ENCODE results near the gene GSTT4. TPM values are rescaled to one million over a fixed set of nuclear protein-coding genes. Genes with fewer than 3 reads are reported as not detected.

The GSTT4 gene
- total and polyA plus RNA-seq, 2 of the 13 experiments (the other 11 are each of a cell fraction or from before 2014, with no cell fraction given): 0.59 to 0.62 TPM

DNA sequence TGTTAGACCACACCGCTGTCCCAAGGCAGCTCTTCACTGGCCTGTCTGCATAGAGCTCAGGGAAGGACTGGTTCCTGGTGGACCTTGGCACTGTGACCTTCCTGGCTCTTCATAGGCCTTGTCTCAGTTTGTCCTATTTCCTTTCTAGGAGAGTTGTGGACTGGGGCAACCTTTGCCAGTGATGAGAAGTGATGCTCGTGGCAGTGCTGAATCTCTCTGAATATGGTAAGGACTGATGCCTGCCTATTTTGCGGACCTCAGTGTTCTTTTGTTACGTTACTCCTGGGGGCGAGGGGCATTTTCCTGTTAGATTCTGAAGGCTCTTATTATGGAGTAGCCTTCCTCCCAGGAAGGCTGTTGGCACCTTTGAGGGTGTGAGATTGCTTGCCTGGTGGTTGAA lies 30.0 kb upstream of the GSTT4 start:
- Histone ChIP-seq H4K20me1 (ENCODE audit: insufficient read depth, low read length) (0 out of 2 replicates have a peak, but pooled peaks cover 2% of the 10 kb centered on the region), H3K4me3 (replicated peaks in 1 of 3; ENCODE audit: insufficient read depth in 1 of 3, low read depth in 2 of 3, low read length in 3 of 3) (no peak overlapping the region), H3K27ac (ENCODE audit: extremely low read length, insufficient read depth, low read length) (no peak overlapping the region), H3K79me2 (ENCODE audit: insufficient read depth, low read length) (peaks cover 58% of the 10 kb centered on the region), H3K4me1 (ENCODE audit: insufficient read depth, low read length) (peaks cover 8% of the 10 kb centered on the region), H3K27me3 (ENCODE audit: control insufficient read depth in 1 of 2, insufficient read depth in 2 of 2, low read length in 2 of 2) (no peaks in the 10 kb centered on the region), H2AFZ (ENCODE audit: low read length) (no peak overlapping the region), H3K36me3 (replicated peaks in 1 of 2; ENCODE audit: control insufficient read depth in 1 of 2, insufficient read depth in 2 of 2, low read length in 2 of 2) (peaks cover 15 to 64% of the 10 kb centered on the region in 2 experiments), H3K9me3 (ENCODE audit: low read length) (no peaks in the 10 kb centered on the region), H3K4me2 (ENCODE audit: low read depth, low read length) (no peak overlapping the region), H3K9ac (ENCODE audit: insufficient read depth, low read depth, low read length) (no peak overlapping the region)
- in situ Hi-C loops (cut with HindIII; ENCODE audit: extremely low pct_ligation_motif_present, low pct_unique_long_range_greater_than_20kb): no loop called here
- ATAC-seq (no peak), DNase-seq (ENCODE audit: low spot score) (no peak), FAIRE-seq (no peak)
- 100% methylated on average over 5 of the region's 5 CpGs for WGBS (ENCODE audit: low lambda C conversion rate)
- POLR2A ChIA-PET: no interaction called here
- CTCF ChIA-PET (ENCODE audit: low intra/inter-chr PET ratio, low total read pairs): no interaction called here
- intact Hi-C loops (cut with micrococcal nuclease; ENCODE audit: unreplicated experiment): no loop called here
- no TSS peak for BruUV-seq (replicated peaks)
- TF ChIP-seq, protein P1, sequence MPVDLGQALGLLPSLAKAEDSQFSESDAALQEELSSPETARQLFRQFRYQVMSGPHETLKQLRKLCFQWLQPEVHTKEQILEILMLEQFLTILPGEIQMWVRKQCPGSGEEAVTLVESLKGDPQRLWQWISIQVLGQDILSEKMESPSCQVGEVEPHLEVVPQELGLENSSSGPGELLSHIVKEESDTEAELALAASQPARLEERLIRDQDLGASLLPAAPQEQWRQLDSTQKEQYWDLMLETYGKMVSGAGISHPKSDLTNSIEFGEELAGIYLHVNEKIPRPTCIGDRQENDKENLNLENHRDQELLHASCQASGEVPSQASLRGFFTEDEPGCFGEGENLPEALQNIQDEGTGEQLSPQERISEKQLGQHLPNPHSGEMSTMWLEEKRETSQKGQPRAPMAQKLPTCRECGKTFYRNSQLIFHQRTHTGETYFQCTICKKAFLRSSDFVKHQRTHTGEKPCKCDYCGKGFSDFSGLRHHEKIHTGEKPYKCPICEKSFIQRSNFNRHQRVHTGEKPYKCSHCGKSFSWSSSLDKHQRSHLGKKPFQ (CRISPR knock-in tag; IDR thresholded peaks at IDR 0.05; ENCODE audit: insufficient replicate concordance): no peak
- TF ChIP-seq, protein P2, sequence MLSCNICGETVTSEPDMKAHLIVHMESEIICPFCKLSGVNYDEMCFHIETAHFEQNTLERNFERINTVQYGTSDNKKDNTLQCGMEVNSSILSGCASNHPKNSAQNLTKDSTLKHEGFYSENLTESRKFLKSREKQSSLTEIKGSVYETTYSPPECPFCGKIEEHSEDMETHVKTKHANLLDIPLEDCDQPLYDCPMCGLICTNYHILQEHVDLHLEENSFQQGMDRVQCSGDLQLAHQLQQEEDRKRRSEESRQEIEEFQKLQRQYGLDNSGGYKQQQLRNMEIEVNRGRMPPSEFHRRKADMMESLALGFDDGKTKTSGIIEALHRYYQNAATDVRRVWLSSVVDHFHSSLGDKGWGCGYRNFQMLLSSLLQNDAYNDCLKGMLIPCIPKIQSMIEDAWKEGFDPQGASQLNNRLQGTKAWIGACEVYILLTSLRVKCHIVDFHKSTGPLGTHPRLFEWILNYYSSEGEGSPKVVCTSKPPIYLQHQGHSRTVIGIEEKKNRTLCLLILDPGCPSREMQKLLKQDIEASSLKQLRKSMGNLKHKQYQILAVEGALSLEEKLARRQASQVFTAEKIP (CRISPR knock-in tag; IDR thresholded peaks at IDR 0.05; ENCODE audit: borderline replicate concordance): no peak
- TF ChIP-seq ISL2 (CRISPR knock-in tag; IDR thresholded peaks at IDR 0.05): no peak
- no peak for TF ChIP-seq PLRG1 (conservative IDR thresholded peaks at IDR 0.05)

- no peaks in the 10 kb centered on the region for H3K27me3 ChIP-seq (ENCODE audit: control insufficient read depth in 1 of 2, insufficient read depth in 2 of 2, low read length in 2 of 2)
- no peaks in the 10 kb centered on the region for H3K9me3 ChIP-seq (ENCODE audit: low read length)
- intact Hi-C loops (cut with micrococcal nuclease; ENCODE audit: unreplicated experiment): no loop called here
- H3K4me3 ChIP-seq (replicated peaks in 1 of 3; ENCODE audit: insufficient read depth in 1 of 3, low read depth in 2 of 3, low read length in 3 of 3): no peak overlapping the region
- in situ Hi-C loops (cut with HindIII; ENCODE audit: extremely low pct_ligation_motif_present, low pct_unique_long_range_greater_than_20kb): no loop called here
- H3K4me2 ChIP-seq (ENCODE audit: low read depth, low read length): no peak overlapping the region
- H2AFZ ChIP-seq (ENCODE audit: low read length): no peak overlapping the region
- DNase-seq (ENCODE audit: low spot score) (no peak), FAIRE-seq (no peak), ATAC-seq (no peak)
- ChIA-PET CTCF (ENCODE audit: low intra/inter-chr PET ratio, low total read pairs) (no interaction called here), POLR2A (interaction anchor here (1.5 kb wide), 1 partner anchor 23 kb away, joined by 4 read pairs; the partner anchor contains the start of gene CABIN1)
- H3K9ac ChIP-seq (ENCODE audit: insufficient read depth, low read depth, low read length): no peak overlapping the region
- H3K36me3 ChIP-seq (replicated peaks in 1 of 2; ENCODE audit: control insufficient read depth in 1 of 2, insufficient read depth in 2 of 2, low read length in 2 of 2): peaks cover 12 to 49% of the 10 kb centered on the region in 2 experiments
- peaks cover 8% of the 10 kb centered on the region for H3K4me1 ChIP-seq (ENCODE audit: insufficient read depth, low read length)
- peaks cover 74% of the 10 kb centered on the region for H3K79me2 ChIP-seq (ENCODE audit: insufficient read depth, low read length)
- H3K27ac ChIP-seq (ENCODE audit: extremely low read length, insufficient read depth, low read length): no peak overlapping the region
- 91% methylated on average over 4 of the region's 4 CpGs for WGBS (ENCODE audit: low lambda C conversion rate)
- 0 out of 2 replicates have a peak, but pooled peaks cover 2% of the 10 kb centered on the region for H4K20me1 ChIP-seq (ENCODE audit: insufficient read depth, low read length)
- BruUV-seq (replicated peaks): no TSS peak
- TF ChIP-seq ZNF44 (CRISPR knock-in tag; IDR thresholded peaks at IDR 0.05) (no peak), ZNF124 (CRISPR knock-in tag; IDR thresholded peaks at IDR 0.05) (no peak), SIX4 (CRISPR knock-in tag; IDR thresholded peaks at IDR 0.05) (no peak), ZNF766 (CRISPR knock-in tag; IDR thresholded peaks at IDR 0.05; ENCODE audit: borderline replicate concordance) (no peak), ARID3A (IDR thresholded peaks at IDR 0.05; ENCODE audit: low read depth, low read length) (no peak), BRCA1 (CRISPR knock-in tag; IDR thresholded peaks at IDR 0.05) (no peak), ZNF468 (CRISPR knock-in tag; IDR thresholded peaks at IDR 0.05) (no peak), CCAR2 (optimal IDR thresholded peaks at IDR 0.05; ENCODE audit: low read depth, low read length) (no peak)
- TF ChIP-seq, protein P3, sequence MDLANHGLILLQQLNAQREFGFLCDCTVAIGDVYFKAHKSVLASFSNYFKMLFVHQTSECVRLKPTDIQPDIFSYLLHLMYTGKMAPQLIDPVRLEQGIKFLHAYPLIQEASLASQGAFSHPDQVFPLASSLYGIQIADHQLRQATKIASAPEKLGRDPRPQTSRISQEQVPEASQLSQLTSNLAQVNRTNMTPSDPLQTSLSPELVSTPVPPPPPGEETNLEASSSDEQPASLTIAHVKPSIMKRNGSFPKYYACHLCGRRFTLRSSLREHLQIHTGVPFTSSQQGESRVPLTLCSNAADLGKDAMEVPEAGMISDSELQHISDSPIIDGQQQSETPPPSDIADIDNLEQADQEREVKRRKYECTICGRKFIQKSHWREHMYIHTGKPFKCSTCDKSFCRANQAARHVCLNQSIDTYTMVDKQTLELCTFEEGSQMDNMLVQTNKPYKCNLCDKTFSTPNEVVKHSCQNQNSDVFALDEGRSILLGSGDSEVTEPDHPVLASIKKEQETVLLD (CRISPR knock-in tag; IDR thresholded peaks at IDR 0.05; ENCODE audit: low read depth): no peak
Measured at GRCh38 chr22:24033731-24034130, 28.5 kb upstream of the GSTT4 start.

All from HepG2 (cell line).